AG04450 (cell line): ENCODE measurements around the gene OLFM3. TPM values are rescaled to one million over a fixed set of nuclear protein-coding genes. Genes with fewer than 3 reads are reported as not detected.

Experiments
- CTCF ChIA-PET: fragments of 300-600, 350-600 bp; formaldehyde crosslinking; extraction: SDS; loops from one replicate; lab custom pipeline; 2022; ENCODE audit warnings: antibody characterized with exemption, inconsistent platforms; lab: Charles Lee
- POLR2A ChIA-PET: fragments of 350-600 bp; formaldehyde crosslinking; extraction: SDS; loops from one replicate; lab custom pipeline; 2021; ENCODE audit warnings: antibody characterized with exemption, inconsistent platforms; lab: Yijun Ruan, JAX
- DNase-seq: peaks from one replicate; pipeline ENCODE4 v3.0.0-alpha.2; 2011; ENCODE audit warnings: low read depth, low spot score
- H3K27ac ChIP-seq: one replicate; pipeline ENCODE4 v1.5.1; 2012; ENCODE audit warnings: low read depth, low read length, control low read depth
- H3K27me3 ChIP-seq: one replicate; pipeline ENCODE4 v1.6.0; 2012; ENCODE audit warnings: low read length; ENCODE audit not compliant: control insufficient read depth, insufficient read depth
- H3K4me3 ChIP-seq: 2 replicates; pipeline ENCODE4 v1.5.1; 2011; ENCODE audit warnings: mild to moderate bottlenecking, low read depth, low read length, control low read depth
- H3K9me3 ChIP-seq: 2 replicates; pipeline ENCODE4 v1.5.1; 2012; ENCODE audit warnings: low read length; ENCODE audit not compliant: control insufficient read depth, insufficient read depth
- CTCF ChIP-seq: IDR thresholded peaks from 2 replicates; pipeline ENCODE4 v1.5.1; 2011; ENCODE audit warnings: low read depth, low read length, control low read depth, inconsistent platforms
- polyA plus RNA-seq: library from polyadenylated mRNA; depleted of rRNA; stranded (reverse); fragments of >200 nt; gene quantifications from 2 replicates; pipeline ENCODE4 v1.2.3, GENCODE V29; 2011

The OLFM3 gene
- polyA plus RNA-seq, 1 experiment = not detected

GRCh38 chr1:101957771-101958170 is 39.0 kb downstream of the OLFM3 start:
- no peak for TF ChIP-seq CTCF
- H3K27ac ChIP-seq = no peak overlapping the region
- CTCF ChIA-PET = no interaction called here
- H3K9me3 ChIP-seq = no peaks in the 10 kb centered on the region
- H3K27me3 ChIP-seq = no peaks in the 10 kb centered on the region
- no peak for DNase-seq
- H3K4me3 ChIP-seq = no peak overlapping the region
- POLR2A ChIA-PET = no interaction called here

GRCh38 chr1:101953623-101954022 is 43.1 kb downstream of the OLFM3 start:
- Histone ChIP-seq H3K4me3 (no peak overlapping the region), H3K9me3 (peaks cover 3% of the 10 kb centered on the region; the same call in 1 of the 2 replicates), H3K27ac (no peak overlapping the region), H3K27me3 (no peaks in the 10 kb centered on the region)
- DNase-seq = no peak
- ChIA-PET POLR2A (no interaction called here), CTCF (no interaction called here)
- no peak for TF ChIP-seq CTCF

GRCh38 chr1:101945884-101946283 is 50.8 kb downstream of the OLFM3 start:
- ChIA-PET CTCF (no interaction called here), POLR2A (no interaction called here)
- H3K9me3 ChIP-seq = peaks cover 3% of the 10 kb centered on the region; the same call in 1 of the 2 replicates
- no peak overlapping the region for H3K27ac ChIP-seq
- DNase-seq = no peak
- H3K4me3 ChIP-seq = no peak overlapping the region
- no peaks in the 10 kb centered on the region for H3K27me3 ChIP-seq
- no peak for TF ChIP-seq CTCF

- ChIA-PET CTCF (no interaction called here), POLR2A (no interaction called here)
- no peak for TF ChIP-seq CTCF
- H3K27me3 ChIP-seq = no peaks in the 10 kb centered on the region
- H3K9me3 ChIP-seq = no peaks in the 10 kb centered on the region
- no peak overlapping the region for H3K27ac ChIP-seq
- H3K4me3 ChIP-seq = no peak overlapping the region
- DNase-seq = no peak
Measured at GRCh38 chr1:101943237-101943636, 53.5 kb downstream of the OLFM3 start.

GRCh38 chr1:101942516-101943193 is 54.1 kb downstream of the OLFM3 start:
- H3K4me3 ChIP-seq = no peak overlapping the region
- CTCF ChIA-PET = no interaction called here
- no peak for DNase-seq
- no peaks in the 10 kb centered on the region for H3K9me3 ChIP-seq
- no peak overlapping the region for H3K27ac ChIP-seq
- no peak for TF ChIP-seq CTCF
- POLR2A ChIA-PET = no interaction called here
- no peaks in the 10 kb centered on the region for H3K27me3 ChIP-seq
